Choroid plexus epithelial cell (primary cell): Measurements from ENCODE around the gene TSPAN33.
"Not testable (repeated sequence)": the region's sequence is repeated elsewhere in the genome, so short reads cannot be mapped to it uniquely, and the experiment has no call there.

Experiments
- DNase-seq: peaks from one replicate; pipeline ENCODE4 v3.0.0-alpha.2; 2010; ENCODE audit warnings: low read depth
- H3K4me3 ChIP-seq: 2 replicates; pipeline ENCODE4 v1.5.1; 2011; ENCODE audit warnings: low read depth, mild to moderate bottlenecking, control low read depth, low read length, moderate library complexity
- CTCF ChIP-seq: conservative IDR thresholded peaks from 2 replicates; pipeline ENCODE4 v1.5.1; 2011; ENCODE audit warnings: low read depth, mild to moderate bottlenecking, control low read depth, inconsistent platforms, low read length, moderate library complexity

The TSPAN33 gene

GRCh38 chr7:129210256-129210988 is 65.9 kb downstream of the TSPAN33 start:
- H3K4me3 ChIP-seq, result no peak overlapping the region
- peak; percentile 68 for DNase-seq
- peak; percentile 90 for TF ChIP-seq CTCF

- DNase-seq, result no peak
- H3K4me3 ChIP-seq, result no peak overlapping the region
- TF ChIP-seq CTCF, result no peak
Observed at GRCh38 chr7:129210989-129211312, 66.4 kb downstream of the TSPAN33 start.

- no peak for TF ChIP-seq CTCF
- DNase-seq, result no peak
- no peak overlapping the region for H3K4me3 ChIP-seq
Observed at GRCh38 chr7:129212126-129212525, 67.6 kb downstream of the TSPAN33 start.

- no peak overlapping the region for H3K4me3 ChIP-seq
- no peak for DNase-seq
- no peak for TF ChIP-seq CTCF
Observed at GRCh38 chr7:129212596-129212995, 68.1 kb downstream of the TSPAN33 start.

- TF ChIP-seq CTCF, result peak; percentile 15
- DNase-seq, result peak; percentile 23
- no peak overlapping the region for H3K4me3 ChIP-seq
Observed at GRCh38 chr7:129213828-129214227, 69.3 kb downstream of the TSPAN33 start.

- not testable (repeated sequence) for DNase-seq, H3K4me3 ChIP-seq
Observed at GRCh38 chr7:129215691-129216090, 71.2 kb downstream of the TSPAN33 start.

- DNase-seq, result not testable (repeated sequence)
Observed at GRCh38 chr7:129216101-129216715, 71.7 kb downstream of the TSPAN33 start.

GRCh38 chr7:129216821-129217416 is 72.4 kb downstream of the TSPAN33 start:
- H3K4me3 ChIP-seq, DNase-seq: not testable (repeated sequence)

More at GRCh38 chr7:129216101-129216715, 71.7 kb downstream of the TSPAN33 start:
- H3K4me3 ChIP-seq, result not testable (repeated sequence)
